IMR-90 (cell line): ENCODE measurements around the gene KAT6B. TPM values are rescaled to one million over a fixed set of nuclear protein-coding genes. Genes with fewer than 3 reads are reported as not detected.

Experiments used
- ATAC-seq: fragments of 200-7000 bp; cut with Tn5 transposase; 2 replicates; pipeline ENCODE4 v1.9.1; 2020; ENCODE audit warnings: low read depth, mild to moderate bottlenecking, moderate library complexity
- BruUV-seq: library from RNA; stranded (reverse); fragments of 400-500 nt; replicated peaks from 2 replicates; lab custom pipeline; 2021; lab: Mats Ljungman, UMichigan
- CTCF ChIA-PET: fragments of 300-600 bp; formaldehyde crosslinking; extraction: SDS; loops from one replicate; lab custom pipeline; 2021; ENCODE audit warnings: antibody characterized with exemption; lab: Yijun Ruan, JAX
- POLR2A ChIA-PET: fragments of 300-600 bp; sonication (Branson Sonifier 250); formaldehyde crosslinking; loops from one replicate; lab custom pipeline; 2022; ENCODE audit warnings: antibody characterized with exemption; ENCODE audit not compliant: unreplicated experiment; lab: Charles Lee
- DNase-seq: peaks from one replicate; pipeline ENCODE4 v3.0.0; 2013
- H2AFZ ChIP-seq: replicated peaks from 2 replicates; pipeline ENCODE3; 2013; ENCODE audit warnings: low read length, mild to moderate bottlenecking; ENCODE audit not compliant: poor library complexity
- H2AK5ac ChIP-seq: 2 replicates; pipeline ENCODE4 v1.6.1; 2013; ENCODE audit warnings: low read depth, low read length, inconsistent platforms
- H2AK9ac ChIP-seq: replicated peaks from 2 replicates; pipeline ENCODE3; 2013; ENCODE audit warnings: mild to moderate bottlenecking, low read depth, low read length, moderate library complexity; ENCODE audit not compliant: poor library complexity
- H2BK120ac ChIP-seq: 2 replicates; pipeline ENCODE4 v1.6.1; 2013; ENCODE audit warnings: low read depth, low read length, inconsistent platforms
- H2BK15ac ChIP-seq: 3 replicates; pipeline ENCODE4 v1.6.1; 2013; ENCODE audit warnings: low read depth, low read length, inconsistent platforms
- H2BK20ac ChIP-seq: 2 replicates; pipeline ENCODE4 v1.6.1; 2013; ENCODE audit warnings: low read depth, mild to moderate bottlenecking, inconsistent platforms, low read length, moderate library complexity
- H2BK5ac ChIP-seq: 2 replicates; pipeline ENCODE4 v1.6.1; 2013; ENCODE audit warnings: mild to moderate bottlenecking, low read depth, low read length, inconsistent platforms; ENCODE audit not compliant: poor library complexity, severe bottlenecking
- H3K14ac ChIP-seq: replicated peaks from 2 replicates; pipeline ENCODE4 v1.6.1; 2013; ENCODE audit warnings: low read depth, low read length, inconsistent platforms
- H3K18ac ChIP-seq: 2 replicates; pipeline ENCODE4 v1.6.1; 2013; ENCODE audit warnings: low read depth, low read length, control low read depth
- H3K23ac ChIP-seq: 2 replicates; pipeline ENCODE4 v1.6.1; 2013; ENCODE audit warnings: low read depth, low read length, inconsistent platforms
- H3K27ac ChIP-seq: 2 replicates; pipeline ENCODE4 v1.5.1; 2013; ENCODE audit warnings: mild to moderate bottlenecking, control low read depth, low read length; ENCODE audit not compliant: insufficient read depth
- H3K27me3 ChIP-seq: 2 replicates; pipeline ENCODE4 v1.6.1; 2013; ENCODE audit warnings: low read length; ENCODE audit not compliant: control insufficient read depth, insufficient read depth
- H3K36me3 ChIP-seq: 2 replicates; pipeline ENCODE4 v1.6.1; 2013; ENCODE audit warnings: low read length, mixed read lengths; ENCODE audit not compliant: control insufficient read depth, insufficient read depth
- H3K4ac ChIP-seq: 2 replicates; pipeline ENCODE4 v1.6.1; 2013; ENCODE audit warnings: low read depth, low read length, inconsistent platforms
- H3K4me1 ChIP-seq: 2 replicates; pipeline ENCODE4 v1.6.1; 2013; ENCODE audit warnings: low read length, mixed read lengths; ENCODE audit not compliant: control insufficient read depth, insufficient read depth
- H3K4me2 ChIP-seq: 2 replicates; pipeline ENCODE4 v1.6.1; 2013; ENCODE audit warnings: low read depth, mild to moderate bottlenecking, control low read depth, low read length, moderate library complexity
- H3K4me3 ChIP-seq: 2 replicates; pipeline ENCODE4 v1.5.1; 2013; ENCODE audit warnings: low read depth, mild to moderate bottlenecking, control low read depth, low read length, moderate library complexity; ENCODE audit not compliant: insufficient read depth
- H3K56ac ChIP-seq: 2 replicates; pipeline ENCODE4 v1.6.1; 2013; ENCODE audit warnings: low read length, inconsistent platforms; ENCODE audit not compliant: insufficient read depth; ENCODE audit errors: extremely low read depth
- H3K79me1 ChIP-seq, 2 experiments: 2 replicates each; pipeline ENCODE4 v1.6.1; 2013; ENCODE audit warnings: low read length in 2 of 2, inconsistent platforms in 1 of 2, low read depth in 1 of 2
- H3K9ac ChIP-seq: 2 replicates; pipeline ENCODE4 v1.6.1; 2013; ENCODE audit warnings: low read depth, low read length, control low read depth
- H3K9me1 ChIP-seq: 2 replicates; pipeline ENCODE4 v1.6.1; 2013; ENCODE audit warnings: low read length, inconsistent platforms; ENCODE audit not compliant: insufficient read depth
- H3K9me3 ChIP-seq: 2 replicates; pipeline ENCODE4 v1.6.1; 2013; ENCODE audit warnings: low read length; ENCODE audit not compliant: control insufficient read depth, insufficient read depth
- H4K20me1 ChIP-seq: 2 replicates; pipeline ENCODE4 v1.6.1; 2013; ENCODE audit warnings: low read length, inconsistent platforms; ENCODE audit not compliant: insufficient read depth
- H4K5ac ChIP-seq: 2 replicates; pipeline ENCODE4 v1.6.1; 2013; ENCODE audit warnings: mild to moderate bottlenecking, low read depth, low read length, control low read depth
- H4K8ac ChIP-seq, 2 experiments: 2 replicates each; pipeline ENCODE4 v1.6.1; 2013; ENCODE audit warnings: low read depth in 2 of 2, low read length in 2 of 2, control low read depth in 1 of 2, inconsistent platforms in 1 of 2
- H4K91ac ChIP-seq: 2 replicates; pipeline ENCODE4 v1.6.1; 2013; ENCODE audit warnings: low read depth, low read length, inconsistent platforms; ENCODE audit not compliant: insufficient read depth
- BHLHE40 ChIP-seq: fragments of 150-350 bp; IDR thresholded peaks from 2 replicates; pipeline ENCODE4 v1.6.1; 2016; ENCODE audit warnings: mild to moderate bottlenecking, low read depth, low read length
- CHD1 ChIP-seq: IDR thresholded peaks from 2 replicates; pipeline ENCODE4 v1.6.1; 2012; ENCODE audit warnings: low read depth, low read length, improper control_type of control experiment
- ELK1 ChIP-seq: fragments of 150-350 bp; IDR thresholded peaks from 2 replicates; pipeline ENCODE4 v1.6.1; 2016; ENCODE audit warnings: low read depth, mild to moderate bottlenecking, low read length, moderate library complexity, borderline replicate concordance
- FOS ChIP-seq: fragments of 150-350 bp; IDR thresholded peaks from 2 replicates; pipeline ENCODE4 v1.6.1; 2016; ENCODE audit warnings: low read depth, low read length
- MAZ ChIP-seq: IDR thresholded peaks from 2 replicates; pipeline ENCODE4 v1.6.1; 2012; ENCODE audit warnings: low read depth, mild to moderate bottlenecking, low read length, improper control_type of control experiment, moderate library complexity, borderline replicate concordance
- MXI1 ChIP-seq: IDR thresholded peaks from 2 replicates; pipeline ENCODE4 v1.6.1; 2012; ENCODE audit warnings: low read depth, mild to moderate bottlenecking, low read length, moderate library complexity, borderline replicate concordance
- NFE2L2 ChIP-seq: fragments of 150-350 bp; IDR thresholded peaks from 2 replicates; pipeline ENCODE4 v1.6.1; 2016; ENCODE audit warnings: low read depth, mild to moderate bottlenecking, low read length
- POLR2A ChIP-seq: IDR thresholded peaks from 2 replicates; pipeline ENCODE4 v1.6.1; 2012; ENCODE audit warnings: mild to moderate bottlenecking, low read depth, low read length
- RAD21 ChIP-seq: IDR thresholded peaks from 2 replicates; pipeline ENCODE4 v1.6.1; 2012; ENCODE audit warnings: low read length, improper control_type of control experiment
- RCOR1 ChIP-seq: IDR thresholded peaks from 2 replicates; pipeline ENCODE4 v1.6.1; 2012; ENCODE audit warnings: mild to moderate bottlenecking, low read length, improper control_type of control experiment; ENCODE audit not compliant: insufficient replicate concordance
- SMC3 ChIP-seq: fragments of 150-350 bp; IDR thresholded peaks from 2 replicates; pipeline ENCODE4 v1.6.1; 2016; ENCODE audit warnings: low read depth, mild to moderate bottlenecking, antibody characterized with exemption, low read length, moderate library complexity
- USF2 ChIP-seq: fragments of 150-350 bp; IDR thresholded peaks from 2 replicates; pipeline ENCODE4 v1.6.1; 2017; ENCODE audit warnings: mild to moderate bottlenecking, antibody characterized with exemption, low read length, low read depth
- WGBS, 2 experiments: methylation state at CpG; one replicate each; pipeline versions ENCODE4 v1.1.5 to v1.1.7; 2013; ENCODE audit warnings: missing lambda C conversion rate in 2 of 2; ENCODE audit not compliant: insufficient read length in 1 of 2; ENCODE audit errors: extremely low coverage in 2 of 2; 5-methylcytosine and 5-hydroxymethylcytosine counted together
- dilution Hi-C: fragments of 300-500 bp; cut with HindIII; formaldehyde crosslinking; loops from one replicate; pipeline ENCODE4 v1.14.3; 2018; ENCODE audit warnings: low sequenced_read_pairs; ENCODE audit not compliant: unreplicated experiment
- in situ Hi-C: fragments of 300-500 bp; cut with MboI; formaldehyde crosslinking; loops from 3 replicates; pipeline ENCODE4 v1.14.3; 2019; ENCODE audit warnings: low sequenced_read_pairs, inconsistent platforms, mixed read lengths
- intact Hi-C: fragments of 100-400 bp; cut with micrococcal nuclease; formaldehyde crosslinking; loops from 2 replicates; pipeline ENCODE4 v1.10.0; 2022
- polyA plus RNA-seq, 3 experiments: library from polyadenylated mRNA; depleted of rRNA; stranded (reverse); fragments of >200 nt; gene quantifications; 2 replicates each; pipeline ENCODE4 v1.2.3, GENCODE V29; 2012; ENCODE audit warnings: low replicate concordance in 1 of 3
- total RNA-seq: library from RNA; depleted of rRNA; stranded (reverse); fragments of >200 nt; gene quantifications from 2 replicates; pipeline ENCODE4 v1.2.3, GENCODE V29; 2012
- TF ChIP-seq, protein P1 (sequence below): conservative IDR thresholded peaks from 2 replicates; pipeline ENCODE4 v1.5.1; 2012; ENCODE audit warnings: mild to moderate bottlenecking, low read depth, low read length, improper control_type of control experiment

Gene KAT6B
- total and polyA plus RNA-seq, 2 of the 4 experiments (the other 2 are of a cell fraction) = 8.8 to 28.1 TPM

DNA sequence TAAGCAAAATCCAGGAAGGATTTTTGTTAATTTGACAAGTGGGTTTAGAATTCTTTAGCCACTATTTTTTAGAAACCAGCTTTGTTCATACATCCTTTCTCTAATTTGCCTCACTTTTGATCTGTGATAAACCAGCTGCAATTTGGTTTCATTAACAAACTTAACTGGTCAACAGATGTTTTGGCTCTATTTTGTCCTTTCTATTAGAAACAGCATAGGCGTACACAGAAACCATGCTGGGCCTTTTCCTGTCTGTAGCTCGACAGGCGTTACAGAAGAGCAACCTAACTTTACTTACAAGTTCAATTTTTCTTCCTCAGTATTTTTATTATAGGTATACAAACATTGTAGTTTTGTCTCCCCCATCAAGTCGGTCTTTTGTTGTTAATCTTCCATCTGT, 28.2 kb downstream of the KAT6B start:
- H3K23ac ChIP-seq = peak overlapping the region; percentile 10; the same call in 1 of the 2 replicates
- H3K79me1 ChIP-seq = peaks cover 31 to 77% of the 10 kb centered on the region in 2 experiments
- H4K91ac ChIP-seq = no peak overlapping the region
- peaks cover 13% of the 10 kb centered on the region for H3K9me1 ChIP-seq
- H4K8ac ChIP-seq = peak overlapping the region in 1 of 2 experiments; percentile 22; a peak in 1 of 4 replicates
- peaks cover 27% of the 10 kb centered on the region for H4K20me1 ChIP-seq
- no peak overlapping the region for H2BK5ac ChIP-seq
- no peak overlapping the region for H3K4me3 ChIP-seq
- no CpG with 5 or more reads among the region's 4 CpGs for WGBS, 2 experiments
- no peak overlapping the region for H2BK20ac ChIP-seq
- H3K14ac ChIP-seq = no peak overlapping the region
- peaks cover 2% of the 10 kb centered on the region; the same call in 1 of the 2 replicates for H3K36me3 ChIP-seq
- dilution Hi-C loops (no loop called here), intact Hi-C loops (no loop called here), in situ Hi-C loops (no loop called here)
- H3K9me3 ChIP-seq = no peaks in the 10 kb centered on the region
- no peak overlapping the region for H2AK9ac ChIP-seq
- H2AK5ac ChIP-seq = no peak overlapping the region
- peaks cover 7% of the 10 kb centered on the region for H3K4me1 ChIP-seq
- no peaks in the 10 kb centered on the region for H3K27me3 ChIP-seq
- H3K4me2 ChIP-seq = peak overlapping the region; percentile 10; the same call in 1 of the 2 replicates
- H3K4ac ChIP-seq = no peak overlapping the region
- peak; percentile 44; the same call in 1 of the 2 replicates for ATAC-seq
- BruUV-seq = no TSS peak
- CTCF ChIA-PET = interaction anchor here (0.5 to 0.9 kb wide), 2 partner anchors 25 to 390 kb away, joined by 3 read pairs; no protein-coding TSS in a partner anchor
- no peak overlapping the region for H2BK120ac ChIP-seq
- H3K56ac ChIP-seq = no peak overlapping the region
- POLR2A ChIA-PET = no interaction called here
- H3K18ac ChIP-seq = no peak overlapping the region
- H4K5ac ChIP-seq = no peak overlapping the region
- TF ChIP-seq RAD21 = no peak
- no peak for TF ChIP-seq USF2
- no peak for TF ChIP-seq FOS
- TF ChIP-seq NFE2L2 = no peak
- TF ChIP-seq POLR2A = no peak
- TF ChIP-seq ELK1 = no peak
- TF ChIP-seq, protein P1, sequence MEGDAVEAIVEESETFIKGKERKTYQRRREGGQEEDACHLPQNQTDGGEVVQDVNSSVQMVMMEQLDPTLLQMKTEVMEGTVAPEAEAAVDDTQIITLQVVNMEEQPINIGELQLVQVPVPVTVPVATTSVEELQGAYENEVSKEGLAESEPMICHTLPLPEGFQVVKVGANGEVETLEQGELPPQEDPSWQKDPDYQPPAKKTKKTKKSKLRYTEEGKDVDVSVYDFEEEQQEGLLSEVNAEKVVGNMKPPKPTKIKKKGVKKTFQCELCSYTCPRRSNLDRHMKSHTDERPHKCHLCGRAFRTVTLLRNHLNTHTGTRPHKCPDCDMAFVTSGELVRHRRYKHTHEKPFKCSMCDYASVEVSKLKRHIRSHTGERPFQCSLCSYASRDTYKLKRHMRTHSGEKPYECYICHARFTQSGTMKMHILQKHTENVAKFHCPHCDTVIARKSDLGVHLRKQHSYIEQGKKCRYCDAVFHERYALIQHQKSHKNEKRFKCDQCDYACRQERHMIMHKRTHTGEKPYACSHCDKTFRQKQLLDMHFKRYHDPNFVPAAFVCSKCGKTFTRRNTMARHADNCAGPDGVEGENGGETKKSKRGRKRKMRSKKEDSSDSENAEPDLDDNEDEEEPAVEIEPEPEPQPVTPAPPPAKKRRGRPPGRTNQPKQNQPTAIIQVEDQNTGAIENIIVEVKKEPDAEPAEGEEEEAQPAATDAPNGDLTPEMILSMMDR = no peak
- TF ChIP-seq MXI1 = no peak
- TF ChIP-seq CHD1 = no peak
- no peak for TF ChIP-seq MAZ
- TF ChIP-seq RCOR1 = no peak
- TF ChIP-seq SMC3 = no peak
- no peak for TF ChIP-seq BHLHE40
- no peak for DNase-seq
- no peak overlapping the region for H2AFZ ChIP-seq
- no peak overlapping the region for H3K9ac ChIP-seq
- no peak overlapping the region for H3K27ac ChIP-seq
- no peak overlapping the region for H2BK15ac ChIP-seq
